Measurements from ENCODE around the gene PNMT. TPM values are rescaled to one million over a fixed set of nuclear protein-coding genes. Genes with fewer than 3 reads are reported as not detected.

Gene PNMT
- total and polyA plus RNA-seq, 3 donors from 2014 or later = 2.6 to 2.9 (median 2.7) TPM

DNA sequence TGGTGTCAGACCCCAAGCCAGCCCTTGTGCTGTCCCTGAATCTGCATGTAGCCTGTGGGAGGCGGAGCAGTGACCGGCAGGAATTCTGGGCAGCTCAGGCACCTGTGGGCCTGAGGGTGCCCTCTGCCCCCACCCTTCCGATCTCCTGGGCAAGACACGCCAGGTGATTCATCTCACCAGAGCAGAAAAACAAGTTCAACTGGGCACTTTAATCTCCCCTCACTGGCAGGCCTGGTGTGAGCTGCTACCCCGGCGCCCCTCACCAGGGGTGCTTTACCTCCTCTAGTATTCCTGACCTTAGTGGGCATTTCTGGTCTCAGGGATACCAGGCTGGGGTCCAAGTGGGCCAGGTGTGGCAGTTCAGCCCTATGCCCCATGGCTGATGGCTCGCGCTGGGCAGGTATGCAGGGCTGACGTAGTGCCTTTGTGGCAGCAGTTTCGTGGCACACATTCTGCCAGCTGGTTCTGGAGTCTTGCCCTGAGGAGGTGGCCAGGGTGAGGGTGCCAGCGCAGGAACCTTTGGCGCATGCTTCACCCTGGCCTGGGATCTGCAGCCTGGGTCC, 37.6 kb downstream of the PNMT start:
- intact Hi-C loops (cut with DNase I; ENCODE audit: low total_unique reads) = no loop called here
- Histone ChIP-seq H3K4me1 (no peaks in the 10 kb centered on the region), H3K27ac (no peak overlapping the region), H3K36me3 (ENCODE audit: low read depth, missing control alignments) (no peaks in the 10 kb centered on the region), H3K4me3 (no peak overlapping the region), H3K9me3 (no peaks in the 10 kb centered on the region), H3K27me3 (no peaks in the 10 kb centered on the region)
- 81 to 97% methylated on average over 6 to 12 of the region's 12 CpGs for WGBS, 2 donors
- TF ChIP-seq, protein P1, sequence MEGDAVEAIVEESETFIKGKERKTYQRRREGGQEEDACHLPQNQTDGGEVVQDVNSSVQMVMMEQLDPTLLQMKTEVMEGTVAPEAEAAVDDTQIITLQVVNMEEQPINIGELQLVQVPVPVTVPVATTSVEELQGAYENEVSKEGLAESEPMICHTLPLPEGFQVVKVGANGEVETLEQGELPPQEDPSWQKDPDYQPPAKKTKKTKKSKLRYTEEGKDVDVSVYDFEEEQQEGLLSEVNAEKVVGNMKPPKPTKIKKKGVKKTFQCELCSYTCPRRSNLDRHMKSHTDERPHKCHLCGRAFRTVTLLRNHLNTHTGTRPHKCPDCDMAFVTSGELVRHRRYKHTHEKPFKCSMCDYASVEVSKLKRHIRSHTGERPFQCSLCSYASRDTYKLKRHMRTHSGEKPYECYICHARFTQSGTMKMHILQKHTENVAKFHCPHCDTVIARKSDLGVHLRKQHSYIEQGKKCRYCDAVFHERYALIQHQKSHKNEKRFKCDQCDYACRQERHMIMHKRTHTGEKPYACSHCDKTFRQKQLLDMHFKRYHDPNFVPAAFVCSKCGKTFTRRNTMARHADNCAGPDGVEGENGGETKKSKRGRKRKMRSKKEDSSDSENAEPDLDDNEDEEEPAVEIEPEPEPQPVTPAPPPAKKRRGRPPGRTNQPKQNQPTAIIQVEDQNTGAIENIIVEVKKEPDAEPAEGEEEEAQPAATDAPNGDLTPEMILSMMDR (IDR thresholded peaks at IDR 0.05) = no peak
- no peak for TF ChIP-seq POLR2A (IDR thresholded peaks at IDR 0.05)
- DNase-seq = no peak

DNA sequence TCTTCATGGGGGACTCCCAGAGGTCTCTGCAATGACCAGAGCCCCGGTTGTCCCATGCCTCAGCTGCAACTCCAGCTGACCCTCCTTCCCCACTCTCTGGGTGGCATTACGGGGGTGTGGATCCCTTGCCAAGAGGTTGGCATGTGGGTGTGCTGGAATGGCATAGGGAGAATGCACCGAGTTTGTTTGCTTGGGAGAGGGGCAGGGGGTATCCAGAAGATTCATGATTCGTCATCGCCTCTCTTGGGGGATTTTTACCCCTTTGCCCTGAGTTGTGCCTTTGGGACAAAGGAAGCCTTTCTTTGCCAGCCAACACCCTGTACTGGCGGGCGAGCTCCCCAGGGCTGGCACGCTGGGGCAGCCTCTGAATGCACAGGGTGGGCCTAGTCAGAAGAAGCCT, 38.1 kb downstream of the PNMT start:
- no peak overlapping the region for H3K27ac ChIP-seq
- WGBS, 2 donors = 86 to 89% methylated on average over 8 of the region's 8 CpGs
- no peak for DNase-seq
- no peaks in the 10 kb centered on the region for H3K9me3 ChIP-seq
- H3K4me1 ChIP-seq = no peaks in the 10 kb centered on the region
- TF ChIP-seq, protein P1 (IDR thresholded peaks at IDR 0.05) = no peak
- no peak for TF ChIP-seq POLR2A (IDR thresholded peaks at IDR 0.05)
- no peaks in the 10 kb centered on the region for H3K36me3 ChIP-seq (ENCODE audit: low read depth, missing control alignments)
- intact Hi-C loops (cut with DNase I; ENCODE audit: low total_unique reads) = no loop called here
- H3K4me3 ChIP-seq = no peak overlapping the region
- H3K27me3 ChIP-seq = no peaks in the 10 kb centered on the region

DNA sequence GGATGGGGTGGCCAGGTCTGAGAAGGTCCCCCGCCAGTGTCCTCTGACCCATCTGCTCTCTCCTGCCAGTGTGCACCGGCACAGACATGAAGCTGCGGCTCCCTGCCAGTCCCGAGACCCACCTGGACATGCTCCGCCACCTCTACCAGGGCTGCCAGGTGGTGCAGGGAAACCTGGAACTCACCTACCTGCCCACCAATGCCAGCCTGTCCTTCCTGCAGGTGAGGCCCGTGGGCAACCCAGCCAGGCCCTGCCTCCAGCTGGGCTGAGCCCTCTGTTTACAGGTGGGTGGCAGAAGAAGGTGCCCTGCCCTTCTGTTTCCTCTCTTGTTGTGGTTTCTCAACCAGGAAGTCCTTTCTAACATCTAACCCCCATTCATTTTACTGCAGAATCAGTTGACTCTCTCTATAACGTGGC, 38.7 kb downstream of the PNMT start:
- no peaks in the 10 kb centered on the region for H3K36me3 ChIP-seq (ENCODE audit: low read depth, missing control alignments)
- DNase-seq = no peak
- H3K9me3 ChIP-seq = no peaks in the 10 kb centered on the region
- TF ChIP-seq, protein P1 (IDR thresholded peaks at IDR 0.05) = no peak
- no peak for TF ChIP-seq POLR2A (IDR thresholded peaks at IDR 0.05)
- intact Hi-C loops (cut with DNase I; ENCODE audit: low total_unique reads) = no loop called here
- no peaks in the 10 kb centered on the region for H3K27me3 ChIP-seq
- no peak overlapping the region for H3K4me3 ChIP-seq
- WGBS, 2 donors = 86% methylated on average over 6 to 7 of the region's 7 CpGs
- H3K27ac ChIP-seq = no peak overlapping the region
- no peaks in the 10 kb centered on the region for H3K4me1 ChIP-seq

DNA sequence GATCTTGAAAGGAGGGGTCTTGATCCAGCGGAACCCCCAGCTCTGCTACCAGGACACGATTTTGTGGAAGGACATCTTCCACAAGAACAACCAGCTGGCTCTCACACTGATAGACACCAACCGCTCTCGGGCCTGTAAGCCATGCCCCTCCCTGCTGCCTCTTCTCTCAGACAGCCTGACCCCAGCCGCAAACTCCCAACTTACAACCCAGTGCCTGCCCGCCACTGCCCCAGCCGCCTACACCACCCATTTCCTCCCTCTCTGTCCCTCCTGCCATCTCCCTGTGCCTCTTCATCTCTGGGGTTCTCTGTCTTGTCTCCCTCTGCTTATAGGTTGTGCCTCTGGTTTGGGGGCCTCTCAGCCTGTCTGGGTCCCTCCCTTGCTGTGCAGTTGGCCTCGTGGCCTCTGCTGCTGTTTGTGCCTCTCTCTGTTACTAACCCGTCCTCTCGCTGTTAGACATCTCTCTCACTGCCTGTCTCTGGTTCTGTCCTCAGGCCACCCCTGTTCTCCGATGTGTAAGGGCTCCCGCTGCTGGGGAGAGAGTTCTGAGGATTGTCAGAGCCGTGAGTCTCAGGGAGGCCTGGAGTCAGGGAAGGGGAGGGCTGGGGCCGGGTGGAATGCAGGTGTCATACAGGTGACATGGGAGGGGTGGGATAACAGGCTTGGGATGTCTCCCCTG, 41.2 kb downstream of the PNMT start:
- H3K9me3 ChIP-seq = no peaks in the 10 kb centered on the region
- TF ChIP-seq POLR2A (IDR thresholded peaks at IDR 0.05) = no peak
- TF ChIP-seq, protein P1 (IDR thresholded peaks at IDR 0.05) = no peak
- no peak overlapping the region for H3K27ac ChIP-seq
- no peak for DNase-seq
- H3K4me3 ChIP-seq = no peak overlapping the region
- no peaks in the 10 kb centered on the region for H3K36me3 ChIP-seq (ENCODE audit: low read depth, missing control alignments)
- H3K27me3 ChIP-seq = no peaks in the 10 kb centered on the region
- intact Hi-C loops (cut with DNase I; ENCODE audit: low total_unique reads) = no loop called here
- WGBS, 2 donors = 92 to 93% methylated on average over 12 to 14 of the region's 14 CpGs
- no peaks in the 10 kb centered on the region for H3K4me1 ChIP-seq

Data from testis (tissue), 3 donors.